ENCODE measurements around the gene ERF. TPM values are rescaled to one million over a fixed set of nuclear protein-coding genes. Genes with fewer than 3 reads are reported as not detected.

ERF gene
- total and polyA plus RNA-seq, 4 donors: 8.7 to 21.0 (median 13.8) TPM

- H3K9me3 ChIP-seq (ENCODE audit: control insufficient read depth in 4 of 4, low read length in 3 of 4): no peaks in the 10 kb centered on the region
- no peak for TF ChIP-seq EGR1 (IDR thresholded peaks at IDR 0.05; ENCODE audit: low read depth in 2 of 2)
- no peak for TF ChIP-seq NR2F2 (IDR thresholded peaks at IDR 0.05)
- TF ChIP-seq JUND (IDR thresholded peaks at IDR 0.05): no peak
- no peak for TF ChIP-seq SP1 (IDR thresholded peaks at IDR 0.05)
- TF ChIP-seq RXRA (IDR thresholded peaks at IDR 0.05): no peak
- TF ChIP-seq HNF4A (conservative IDR thresholded peaks at IDR 0.05): no peak
- TF ChIP-seq HNF4G (IDR thresholded peaks at IDR 0.05): no peak
- no peak for TF ChIP-seq TAF1 (conservative IDR thresholded peaks at IDR 0.05)
- no peak for TF ChIP-seq CTCF (IDR thresholded peaks at IDR 0.05; ENCODE audit: low read depth, low read length, missing input control)
- TF ChIP-seq, protein P1, sequence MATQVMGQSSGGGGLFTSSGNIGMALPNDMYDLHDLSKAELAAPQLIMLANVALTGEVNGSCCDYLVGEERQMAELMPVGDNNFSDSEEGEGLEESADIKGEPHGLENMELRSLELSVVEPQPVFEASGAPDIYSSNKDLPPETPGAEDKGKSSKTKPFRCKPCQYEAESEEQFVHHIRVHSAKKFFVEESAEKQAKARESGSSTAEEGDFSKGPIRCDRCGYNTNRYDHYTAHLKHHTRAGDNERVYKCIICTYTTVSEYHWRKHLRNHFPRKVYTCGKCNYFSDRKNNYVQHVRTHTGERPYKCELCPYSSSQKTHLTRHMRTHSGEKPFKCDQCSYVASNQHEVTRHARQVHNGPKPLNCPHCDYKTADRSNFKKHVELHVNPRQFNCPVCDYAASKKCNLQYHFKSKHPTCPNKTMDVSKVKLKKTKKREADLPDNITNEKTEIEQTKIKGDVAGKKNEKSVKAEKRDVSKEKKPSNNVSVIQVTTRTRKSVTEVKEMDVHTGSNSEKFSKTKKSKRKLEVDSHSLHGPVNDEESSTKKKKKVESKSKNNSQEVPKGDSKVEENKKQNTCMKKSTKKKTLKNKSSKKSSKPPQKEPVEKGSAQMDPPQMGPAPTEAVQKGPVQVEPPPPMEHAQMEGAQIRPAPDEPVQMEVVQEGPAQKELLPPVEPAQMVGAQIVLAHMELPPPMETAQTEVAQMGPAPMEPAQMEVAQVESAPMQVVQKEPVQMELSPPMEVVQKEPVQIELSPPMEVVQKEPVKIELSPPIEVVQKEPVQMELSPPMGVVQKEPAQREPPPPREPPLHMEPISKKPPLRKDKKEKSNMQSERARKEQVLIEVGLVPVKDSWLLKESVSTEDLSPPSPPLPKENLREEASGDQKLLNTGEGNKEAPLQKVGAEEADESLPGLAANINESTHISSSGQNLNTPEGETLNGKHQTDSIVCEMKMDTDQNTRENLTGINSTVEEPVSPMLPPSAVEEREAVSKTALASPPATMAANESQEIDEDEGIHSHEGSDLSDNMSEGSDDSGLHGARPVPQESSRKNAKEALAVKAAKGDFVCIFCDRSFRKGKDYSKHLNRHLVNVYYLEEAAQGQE (IDR thresholded peaks at IDR 0.05): no peak
- H3K27ac ChIP-seq (ENCODE audit: low read depth in 1 of 2, low read length in 2 of 2): peak overlapping the region; percentile 47 to 73
- no peaks in the 10 kb centered on the region for H3K27me3 ChIP-seq (ENCODE audit: control insufficient read depth in 4 of 4, insufficient read depth in 4 of 4, low read length in 3 of 4)
- peaks cover 9 to 50% (median 29%) of the 10 kb centered on the region in 4 donors for H3K4me1 ChIP-seq (ENCODE audit: control insufficient read depth in 4 of 4, insufficient read depth in 4 of 4, low read length in 3 of 4)
- DNase-seq (ENCODE audit: low spot score): peak; percentile 51
- H3K36me3 ChIP-seq (ENCODE audit: control insufficient read depth in 4 of 4, insufficient read depth in 3 of 4, low read depth in 1 of 4, low read length in 3 of 4): peaks cover 9 to 28% (median 19%) of the 10 kb centered on the region in 4 donors
- WGBS: 9% methylated on average over 41 of the region's 41 CpGs
- H3K9ac ChIP-seq (ENCODE audit: low read depth in 1 of 2, low read length in 2 of 2): peak overlapping the region; percentile 51 to 66
- peak overlapping the region; percentile 57 to 73 (median 70) for H3K4me3 ChIP-seq (ENCODE audit: low read depth in 1 of 3, low read length in 3 of 3)
Measured at GRCh38 chr19:42284591-42285341, 29.8 kb upstream of the ERF start.

DNA sequence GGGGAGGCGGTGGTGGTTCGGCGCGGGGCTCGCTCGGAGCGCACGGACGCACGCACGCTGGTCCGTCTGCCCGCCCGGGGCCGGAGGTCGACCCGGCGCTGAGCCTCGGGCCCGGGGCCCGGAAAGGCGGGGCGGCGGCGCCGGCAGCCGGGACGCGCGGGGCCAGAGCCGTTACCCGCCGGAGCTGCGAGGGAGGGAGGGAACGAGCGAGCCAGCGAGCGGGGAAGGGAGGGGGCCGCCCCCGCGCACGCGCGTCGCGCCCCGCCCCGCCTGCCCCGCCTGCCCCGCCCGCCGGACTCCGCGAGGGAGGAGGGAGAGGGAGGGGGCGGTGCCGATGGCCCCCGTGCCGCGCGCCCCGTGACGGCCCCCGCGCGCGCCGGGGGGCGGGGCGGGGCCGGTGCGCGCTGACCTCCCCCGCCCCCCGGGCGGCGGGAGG lies 29.2 kb upstream of the ERF start:
- peak overlapping the region in 1 of 2 donors; percentile 52 for H3K27ac ChIP-seq (ENCODE audit: low read depth in 1 of 2, low read length in 2 of 2)
- no peaks in the 10 kb centered on the region for H3K27me3 ChIP-seq (ENCODE audit: control insufficient read depth in 4 of 4, insufficient read depth in 4 of 4, low read length in 3 of 4)
- H3K9ac ChIP-seq (ENCODE audit: low read depth in 1 of 2, low read length in 2 of 2): no peak overlapping the region
- H3K9me3 ChIP-seq (ENCODE audit: control insufficient read depth in 4 of 4, low read length in 3 of 4): no peaks in the 10 kb centered on the region
- peak overlapping the region in 1 of 3 donors; percentile 73 for H3K4me3 ChIP-seq (ENCODE audit: low read depth in 1 of 3, low read length in 3 of 3)
- peak; percentile 81 for DNase-seq (ENCODE audit: low spot score)
- peaks cover 12 to 56% (median 35%) of the 10 kb centered on the region in 4 donors for H3K4me1 ChIP-seq (ENCODE audit: control insufficient read depth in 4 of 4, insufficient read depth in 4 of 4, low read length in 3 of 4)
- TF ChIP-seq GABPA (IDR thresholded peaks at IDR 0.05 in 1 of 2, conservative IDR thresholded peaks at IDR 0.05 in 1 of 2): no peak
- no peak for TF ChIP-seq RXRA (IDR thresholded peaks at IDR 0.05)
- peaks cover 9 to 22% (median 15%) of the 10 kb centered on the region in 4 donors for H3K36me3 ChIP-seq (ENCODE audit: control insufficient read depth in 4 of 4, insufficient read depth in 3 of 4, low read depth in 1 of 4, low read length in 3 of 4)
- WGBS: under 1% methylated on average over 76 of the region's 76 CpGs

All from liver (tissue), 9 donors.